Fibroblast of pulmonary artery (primary cell): ENCODE results near the gene RBMXL3.

ENCODE experiments used
- DNase-seq: peaks from one replicate; pipeline ENCODE4 v3.0.0-alpha.2; 2010; ENCODE audit warnings: low read depth
- H3K4me3 ChIP-seq: replicated peaks from 2 replicates; pipeline ENCODE4 v1.5.1; 2011; ENCODE audit warnings: low read depth, mild to moderate bottlenecking, control low read depth, low read length, moderate library complexity
- CTCF ChIP-seq: IDR thresholded peaks from 2 replicates; pipeline ENCODE4 v1.5.1; 2011; ENCODE audit warnings: mild to moderate bottlenecking, control low read depth, low read length, inconsistent platforms; ENCODE audit errors: missing control alignments

Gene RBMXL3

GRCh38 chrX:115189110-115189509, at the start of gene RBMXL3:
Gene RBMXL3 (plus strand): TSS chrX:115189410. CDS start chrX:115189442, 32 bp downstream.
- TF ChIP-seq CTCF, result no peak
- no peak for DNase-seq
- no peak within 1 kb of the TSS for H3K4me3 ChIP-seq

GRCh38 chrX:115142057-115142456, 47.2 kb upstream of the RBMXL3 start:
- H3K4me3 ChIP-seq, result no peak overlapping the region
- DNase-seq, result no peak
- TF ChIP-seq CTCF, result no peak

- H3K4me3 ChIP-seq, result no peak overlapping the region
- DNase-seq, result peak; percentile 45
- peak; percentile 33 for TF ChIP-seq CTCF
Observed at GRCh38 chrX:115147220-115147619, 42.0 kb upstream of the RBMXL3 start.

GRCh38 chrX:115173181-115173580, 16.0 kb upstream of the RBMXL3 start:
- H3K4me3 ChIP-seq, result no peak overlapping the region
- no peak for DNase-seq

GRCh38 chrX:115174548-115174947, 14.7 kb upstream of the RBMXL3 start:
- no peak overlapping the region for H3K4me3 ChIP-seq
- peak; percentile 3 for DNase-seq
- no peak for TF ChIP-seq CTCF

More at GRCh38 chrX:115173181-115173580, 16.0 kb upstream of the RBMXL3 start:
- no peak for TF ChIP-seq CTCF

- TF ChIP-seq CTCF, result no peak
Observed at GRCh38 chrX:115177932-115178331, 11.3 kb upstream of the RBMXL3 start.

GRCh38 chrX:115178473-115178872, 10.7 kb upstream of the RBMXL3 start:
- no peak for TF ChIP-seq CTCF
- no peak for DNase-seq
- H3K4me3 ChIP-seq, result no peak overlapping the region

More at GRCh38 chrX:115177932-115178331, 11.3 kb upstream of the RBMXL3 start:
- H3K4me3 ChIP-seq, result no peak overlapping the region
- peak; percentile 14 for DNase-seq
